ENCODE data around the gene SPTLC1.

- TF ChIP-seq CTCF (IDR thresholded peaks at IDR 0.05), result no peak
- TF ChIP-seq POLR2A (IDR thresholded peaks at IDR 0.05), result no peak
Observed at GRCh38 chr9:91985692-91986091, 129.5 kb downstream of the SPTLC1 start.

Measured in testis (tissue), 2 donors.